ENCODE results near the gene ACOT11. TPM values are rescaled to one million over a fixed set of nuclear protein-coding genes. Genes with fewer than 3 reads are reported as not detected.

The ACOT11 gene
- total and polyA plus RNA-seq, 2 of the 4 experiments (the other 2 are of a cell fraction) = 2.5 to 2.7 TPM

GRCh38 chr1:54599211-54599823, 51.3 kb downstream of the ACOT11 start:
- H3K23ac ChIP-seq (ENCODE audit: low read depth, low read length) = no peak overlapping the region
- no peak overlapping the region for H2AK9ac ChIP-seq (replicated peaks; ENCODE audit: low read depth, low read length, poor library complexity)
- no peak for DNase-seq
- CTCF ChIA-PET = no interaction called here
- no peak overlapping the region for H3K4me2 ChIP-seq (ENCODE audit: low read depth, low read length)
- POLR2A ChIA-PET (ENCODE audit: unreplicated experiment) = no interaction called here
- no peak overlapping the region for H3K14ac ChIP-seq (replicated peaks; ENCODE audit: low read depth, low read length)
- intact Hi-C loops (cut with micrococcal nuclease) = no loop called here
- in situ Hi-C loops (cut with MboI; ENCODE audit: low sequenced_read_pairs) = no loop called here
- WGBS, 2 experiments (ENCODE audit: extremely low coverage in 2 of 2, insufficient read length in 1 of 2) = 73% methylated on average over 3 of the region's 13 CpGs; no CpG with 5 or more reads in 1 of the 2 experiments
- H4K91ac ChIP-seq (ENCODE audit: insufficient read depth, low read depth, low read length) = no peak overlapping the region
- 0 out of 2 replicates have a peak, but pooled peaks cover 3% of the 10 kb centered on the region for H3K9me1 ChIP-seq (ENCODE audit: insufficient read depth, low read length)
- H3K4ac ChIP-seq (ENCODE audit: low read depth, low read length) = no peak overlapping the region
- H3K79me1 ChIP-seq (ENCODE audit: low read depth in 1 of 2, low read length in 2 of 2) = no peaks in the 10 kb centered on the region
- no peak overlapping the region for H4K5ac ChIP-seq (ENCODE audit: low read depth, low read length)
- no peak overlapping the region for H2BK5ac ChIP-seq (ENCODE audit: low read depth, low read length, poor library complexity, severe bottlenecking)
- H3K27me3 ChIP-seq (ENCODE audit: control insufficient read depth, insufficient read depth, low read length) = no peaks in the 10 kb centered on the region
- dilution Hi-C loops (cut with HindIII; ENCODE audit: low sequenced_read_pairs, unreplicated experiment) = no loop called here
- no peaks in the 10 kb centered on the region for H3K36me3 ChIP-seq (ENCODE audit: control insufficient read depth, insufficient read depth, low read length)
- H4K8ac ChIP-seq (ENCODE audit: low read depth in 2 of 2, low read length in 2 of 2) = no peak overlapping the region
- TF ChIP-seq POLR2A (IDR thresholded peaks at IDR 0.05; ENCODE audit: low read depth, low read length) = no peak
- TF ChIP-seq MXI1 (IDR thresholded peaks at IDR 0.05; ENCODE audit: borderline replicate concordance, low read depth, low read length) = no peak
- no peak for TF ChIP-seq USF2 (IDR thresholded peaks at IDR 0.05; ENCODE audit: low read depth, low read length)
- no peak for TF ChIP-seq CTCF (conservative IDR thresholded peaks at IDR 0.05; ENCODE audit: low read depth, low read length)
- TF ChIP-seq BHLHE40 (IDR thresholded peaks at IDR 0.05; ENCODE audit: low read depth, low read length) = no peak
- TF ChIP-seq RAD21 (IDR thresholded peaks at IDR 0.05; ENCODE audit: low read length) = no peak
- TF ChIP-seq CHD1 (IDR thresholded peaks at IDR 0.05; ENCODE audit: low read depth, low read length) = no peak
- no peak overlapping the region for H2BK15ac ChIP-seq (ENCODE audit: low read depth, low read length)
- no peak overlapping the region for H2AK5ac ChIP-seq (ENCODE audit: low read depth, low read length)
- H3K4me3 ChIP-seq (ENCODE audit: insufficient read depth, low read depth, low read length) = no peak overlapping the region
- H3K27ac ChIP-seq (ENCODE audit: insufficient read depth, low read length) = no peak overlapping the region
- H3K56ac ChIP-seq (ENCODE audit: extremely low read depth, insufficient read depth, low read length) = no peak overlapping the region
- H3K18ac ChIP-seq (ENCODE audit: low read depth, low read length) = no peak overlapping the region
- no peak overlapping the region for H3K9ac ChIP-seq (ENCODE audit: low read depth, low read length)
- no peak for ATAC-seq (ENCODE audit: low read depth)
- H3K9me3 ChIP-seq (ENCODE audit: control insufficient read depth, insufficient read depth, low read length) = no peaks in the 10 kb centered on the region
- no peak overlapping the region for H2BK20ac ChIP-seq (ENCODE audit: low read depth, low read length)
- peak overlapping the region; percentile 14 for H2AFZ ChIP-seq (replicated peaks; ENCODE audit: low read length, poor library complexity)
- H3K4me1 ChIP-seq (ENCODE audit: control insufficient read depth, insufficient read depth, low read length) = no peaks in the 10 kb centered on the region
- no peak overlapping the region for H2BK120ac ChIP-seq (ENCODE audit: low read depth, low read length)
- no peaks in the 10 kb centered on the region for H4K20me1 ChIP-seq (ENCODE audit: insufficient read depth, low read length)
- no TSS peak for BruUV-seq (replicated peaks)
